HG03064 (cell line): ENCODE measurements around the gene LY6G6F.
"Not testable (repeated sequence)": the region's sequence is repeated elsewhere in the genome, so short reads cannot be mapped to it uniquely, and the experiment has no call there.

Source experiments
- ATAC-seq: cut with Tn5 transposase; IDR thresholded peaks from one replicate; pipeline ENCODE4 v1.9.1; 2021; ENCODE audit warnings: low read depth; ENCODE audit not compliant: unreplicated experiment

LY6G6F gene

GRCh38 chr6:31701666-31702404, 4.8 kb upstream of the LY6G6F start:
- ATAC-seq: no peak

GRCh38 chr6:31702405-31702818, 4.3 kb upstream of the LY6G6F start:
- no peak for ATAC-seq

GRCh38 chr6:31702819-31703716, 3.6 kb upstream of the LY6G6F start, which contains the start of gene ABHD16A:
Gene ABHD16A (minus strand): TSS chr6:31703324. CDS start chr6:31703281, 43 bp downstream.
- ATAC-seq: peak; percentile 80

- no peak for ATAC-seq
Measured at GRCh38 chr6:31705931-31706330, 735 bp upstream of the LY6G6F start.

GRCh38 chr6:31707701-31708100, 1.0 kb downstream of the LY6G6F start:
- no peak for ATAC-seq

- ATAC-seq: no peak
Measured at GRCh38 chr6:31708224-31708623, 1.6 kb downstream of the LY6G6F start.

GRCh38 chr6:31709157-31709556, 2.5 kb downstream of the LY6G6F start:
- ATAC-seq: not testable (repeated sequence)

- ATAC-seq: no peak
Measured at GRCh38 chr6:31710523-31711219, 4.0 kb downstream of the LY6G6F start.

- ATAC-seq: no peak
Measured at GRCh38 chr6:31711233-31711632, 4.6 kb downstream of the LY6G6F start.

GRCh38 chr6:31712296-31712695, 5.6 kb downstream of the LY6G6F start:
- ATAC-seq: no peak

GRCh38 chr6:31713465-31713864, 6.8 kb downstream of the LY6G6F start:
- ATAC-seq: no peak

GRCh38 chr6:31713991-31714684, 7.5 kb downstream of the LY6G6F start:
- ATAC-seq: no peak

GRCh38 chr6:31715022-31715958, 8.6 kb downstream of the LY6G6F start, which contains the start of gene LY6G6D:
Gene LY6G6D (plus strand): TSS chr6:31715348. CDS start chr6:31715356, 8 bp downstream.
- ATAC-seq: no peak

GRCh38 chr6:31717499-31718222, 11.0 kb downstream of the LY6G6F start:
- no peak for ATAC-seq

GRCh38 chr6:31718265-31718664, 11.6 kb downstream of the LY6G6F start:
- no peak for ATAC-seq

- ATAC-seq: no peak
Measured at GRCh38 chr6:31719001-31719400, 12.3 kb downstream of the LY6G6F start.

GRCh38 chr6:31720196-31720770, 13.6 kb downstream of the LY6G6F start:
- no peak for ATAC-seq

- ATAC-seq: no peak
Measured at GRCh38 chr6:31721351-31722020, 14.8 kb downstream of the LY6G6F start, which contains the start of gene LY6G6C. Gene LY6G6C (minus strand): TSS chr6:31721746. CDS start chr6:31721679, 67 bp downstream.
